Peyer's patch (tissue), 4 donors: ENCODE measurements around the gene GTF2E1. TPM values are rescaled to one million over a fixed set of nuclear protein-coding genes. Genes with fewer than 3 reads are reported as not detected.
"Not testable (repeated sequence)": the region's sequence is repeated elsewhere in the genome, so short reads cannot be mapped to it uniquely, and the experiment has no call there.

Experiments used
- DNase-seq, 3 donors: peaks; one replicate each; pipeline ENCODE4 v3.0.0-alpha.2; 2017 to 2019
- H3K27ac ChIP-seq, 4 donors: fragments of 200-600 bp; sonication (generic); one replicate each; pipeline ENCODE4 v1.5.1; 2016 to 2019
- H3K27me3 ChIP-seq, 2 donors: fragments of 200-600 bp; sonication (generic); one replicate each; pipeline ENCODE4 v1.5.1; 2019
- H3K36me3 ChIP-seq, 3 donors: fragments of 200-600 bp; sonication (generic); one replicate each; pipeline ENCODE4 v1.5.1; 2016 to 2019
- H3K4me1 ChIP-seq, 4 donors: fragments of 200-600 bp; sonication (generic); one replicate each; pipeline ENCODE4 v1.5.1; 2016 to 2019
- H3K4me3 ChIP-seq, 4 donors: fragments of 200-600 bp; sonication (generic); 1 replicate in 3 of 4; 2 replicates in 1 of 4; pipeline ENCODE4 v1.5.1; 2016 to 2019; ENCODE audit warnings: mild to moderate bottlenecking in 1 of 4
- H3K9me3 ChIP-seq, 4 donors: fragments of 200-600 bp; sonication (generic); one replicate each; pipeline ENCODE4 v1.5.1; 2016 to 2019; ENCODE audit warnings: mild to moderate bottlenecking in 1 of 4
- CTCF ChIP-seq, 6 experiments: fragments of 450-650 bp in 4 of 6; fragments of 200-600 bp in 2 of 6; sonication (generic) in 1 of 6; IDR thresholded peaks; one replicate each; pipeline ENCODE4 v1.5.1; 2017 to 2019; ENCODE audit warnings: antibody characterized with exemption in 6 of 6, mild to moderate bottlenecking in 3 of 6, moderate library complexity in 1 of 6
- POLR2A ChIP-seq, 2 donors: fragments of 450-650 bp; IDR thresholded peaks; one replicate each; pipeline ENCODE4 v1.5.1; 2017; ENCODE audit warnings: antibody characterized with exemption in 2 of 2, mild to moderate bottlenecking in 2 of 2, moderate library complexity in 2 of 2
- total RNA-seq, 4 donors: library from RNA; depleted of rRNA; stranded (reverse); fragments of >200 nt; gene quantifications; one replicate each; pipeline ENCODE4 v1.1.0, GENCODE V29; 2016

GTF2E1 gene
- total RNA-seq, 4 donors from 2014 or later, result 5.4 to 32.2 (median 11.5) TPM

GRCh38 chr3:120708408-120708807 lies 34.1 kb upstream of the GTF2E1 start:
- Histone ChIP-seq H3K4me1 (no peaks in the 10 kb centered on the region), H3K27ac (no peak overlapping the region), H3K36me3 (peaks cover 0 to 18% (median 0%) of the 10 kb centered on the region in 3 donors), H3K27me3 (no peaks in the 10 kb centered on the region), H3K9me3 (no peaks in the 10 kb centered on the region), H3K4me3 (no peak overlapping the region)
- DNase-seq, result no peak
- TF ChIP-seq CTCF (IDR thresholded peaks at IDR 0.05), result no peak
- no peak for TF ChIP-seq POLR2A (IDR thresholded peaks at IDR 0.05)

- no peak overlapping the region for H3K27ac ChIP-seq
- H3K27me3 ChIP-seq, result no peaks in the 10 kb centered on the region
- H3K36me3 ChIP-seq, result peaks cover 0 to 9% (median 0%) of the 10 kb centered on the region in 3 donors
- H3K4me3 ChIP-seq, result no peak overlapping the region
- no peak for TF ChIP-seq CTCF (IDR thresholded peaks at IDR 0.05)
- TF ChIP-seq POLR2A (IDR thresholded peaks at IDR 0.05), result no peak
- H3K4me1 ChIP-seq, result no peaks in the 10 kb centered on the region
- H3K9me3 ChIP-seq, result no peaks in the 10 kb centered on the region
- DNase-seq, result no peak
Observed at GRCh38 chr3:120710369-120710768, 32.2 kb upstream of the GTF2E1 start.

GRCh38 chr3:120713262-120713661 lies 29.3 kb upstream of the GTF2E1 start:
- Histone ChIP-seq H3K36me3 (peaks cover 0 to 9% (median 0%) of the 10 kb centered on the region in 3 donors), H3K27ac (no peak overlapping the region), H3K4me3 (no peak overlapping the region), H3K4me1 (no peaks in the 10 kb centered on the region), H3K9me3 (no peaks in the 10 kb centered on the region), H3K27me3 (no peaks in the 10 kb centered on the region)
- no peak for DNase-seq
- TF ChIP-seq POLR2A (IDR thresholded peaks at IDR 0.05) (no peak), CTCF (IDR thresholded peaks at IDR 0.05) (no peak)

GRCh38 chr3:120719167-120719834 lies 23.2 kb upstream of the GTF2E1 start:
- peak overlapping the region in 2 of 4 donors; percentile 13 to 36 for H3K27ac ChIP-seq
- H3K36me3 ChIP-seq, H3K4me1 ChIP-seq, H3K9me3 ChIP-seq, H3K27me3 ChIP-seq: not testable (repeated sequence)
- DNase-seq, result peak in 2 of 3 donors; percentile 78 to 86
- peak overlapping the region in 3 of 4 donors; percentile 21 to 31 (median 28) for H3K4me3 ChIP-seq

GRCh38 chr3:120726791-120727190 lies 15.8 kb upstream of the GTF2E1 start:
- H3K27me3 ChIP-seq, result no peaks in the 10 kb centered on the region
- no peak overlapping the region for H3K27ac ChIP-seq
- DNase-seq, result no peak
- no peaks in the 10 kb centered on the region for H3K4me1 ChIP-seq
- no peaks in the 10 kb centered on the region for H3K9me3 ChIP-seq
- no peak overlapping the region for H3K4me3 ChIP-seq
- TF ChIP-seq CTCF (IDR thresholded peaks at IDR 0.05), result no peak
- TF ChIP-seq POLR2A (IDR thresholded peaks at IDR 0.05), result no peak
- H3K36me3 ChIP-seq, result no peaks in the 10 kb centered on the region

GRCh38 chr3:120730576-120731542 lies 11.7 kb upstream of the GTF2E1 start:
- Histone ChIP-seq H3K36me3 (no peaks in the 10 kb centered on the region), H3K4me1 (no peaks in the 10 kb centered on the region), H3K4me3 (no peak overlapping the region), H3K27ac (no peak overlapping the region), H3K27me3 (no peaks in the 10 kb centered on the region), H3K9me3 (no peaks in the 10 kb centered on the region)
- TF ChIP-seq CTCF (IDR thresholded peaks at IDR 0.05), result no peak
- no peak for TF ChIP-seq POLR2A (IDR thresholded peaks at IDR 0.05)
- DNase-seq, result no peak

- H3K9me3 ChIP-seq, H3K27ac ChIP-seq, H3K4me3 ChIP-seq, DNase-seq, H3K4me1 ChIP-seq, H3K27me3 ChIP-seq, H3K36me3 ChIP-seq: not testable (repeated sequence)
Observed at GRCh38 chr3:120738006-120738405, 4.5 kb upstream of the GTF2E1 start.
